DOHH2 (cell line): ENCODE data around the gene ATXN7L1.

Source experiments
- EZH2phosphoT487 ChIP-seq: fragments of 200-600 bp; sonication (generic); IDR thresholded peaks from 2 replicates; pipeline ENCODE4 v1.6.1; 2017; ENCODE audit warnings: borderline replicate concordance, mild to moderate bottlenecking, antibody characterized with exemption, low read length, moderate library complexity, mixed read lengths
- TF ChIP-seq, protein P1 (sequence below): fragments of 200-600 bp; sonication (generic); IDR thresholded peaks from one replicate; pipeline ENCODE4 v1.5.1; 2014; ENCODE audit warnings: antibody characterized with exemption, mild to moderate bottlenecking, low read depth, low read length; ENCODE audit not compliant: poor library complexity, severe bottlenecking

DNA sequence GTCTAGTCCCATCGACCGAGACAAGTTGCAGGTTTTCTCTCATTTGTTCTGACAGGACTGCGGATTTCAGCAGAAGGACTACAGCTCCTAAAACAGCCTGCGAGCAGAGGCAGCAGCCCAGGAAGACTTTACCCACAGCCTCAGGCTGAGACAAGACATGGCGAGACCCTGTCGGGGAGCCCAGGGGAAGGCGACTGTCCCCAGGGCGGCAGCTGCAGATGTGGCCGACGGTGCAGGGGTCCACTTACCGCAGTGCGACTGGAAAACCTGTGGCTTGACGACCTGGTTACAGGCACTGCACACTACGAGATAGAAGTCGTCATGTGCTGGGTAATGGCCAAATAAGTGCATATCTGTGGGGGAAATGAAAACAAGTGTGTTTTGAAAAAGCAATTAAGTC lies 88.0 kb downstream of the ATXN7L1 start:
- TF ChIP-seq, protein P1, sequence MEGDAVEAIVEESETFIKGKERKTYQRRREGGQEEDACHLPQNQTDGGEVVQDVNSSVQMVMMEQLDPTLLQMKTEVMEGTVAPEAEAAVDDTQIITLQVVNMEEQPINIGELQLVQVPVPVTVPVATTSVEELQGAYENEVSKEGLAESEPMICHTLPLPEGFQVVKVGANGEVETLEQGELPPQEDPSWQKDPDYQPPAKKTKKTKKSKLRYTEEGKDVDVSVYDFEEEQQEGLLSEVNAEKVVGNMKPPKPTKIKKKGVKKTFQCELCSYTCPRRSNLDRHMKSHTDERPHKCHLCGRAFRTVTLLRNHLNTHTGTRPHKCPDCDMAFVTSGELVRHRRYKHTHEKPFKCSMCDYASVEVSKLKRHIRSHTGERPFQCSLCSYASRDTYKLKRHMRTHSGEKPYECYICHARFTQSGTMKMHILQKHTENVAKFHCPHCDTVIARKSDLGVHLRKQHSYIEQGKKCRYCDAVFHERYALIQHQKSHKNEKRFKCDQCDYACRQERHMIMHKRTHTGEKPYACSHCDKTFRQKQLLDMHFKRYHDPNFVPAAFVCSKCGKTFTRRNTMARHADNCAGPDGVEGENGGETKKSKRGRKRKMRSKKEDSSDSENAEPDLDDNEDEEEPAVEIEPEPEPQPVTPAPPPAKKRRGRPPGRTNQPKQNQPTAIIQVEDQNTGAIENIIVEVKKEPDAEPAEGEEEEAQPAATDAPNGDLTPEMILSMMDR, result no peak
- no peak for TF ChIP-seq EZH2phosphoT487
